ENCODE results near the gene C6orf141.

GRCh38 chr6:49523901-49524300 lies 26.6 kb upstream of the C6orf141 start:
- TF ChIP-seq CTCF (conservative IDR thresholded peaks at IDR 0.05; ENCODE audit: low read depth in 2 of 2) (no peak), POLR2AphosphoS5 (IDR thresholded peaks at IDR 0.05; ENCODE audit: low read depth) (no peak), JUNB (IDR thresholded peaks at IDR 0.05; ENCODE audit: unreplicated experiment) (no peak), EZH2 (IDR thresholded peaks at IDR 0.05; ENCODE audit: low read depth, unreplicated experiment) (no peak)
- TF ChIP-seq, protein P1, sequence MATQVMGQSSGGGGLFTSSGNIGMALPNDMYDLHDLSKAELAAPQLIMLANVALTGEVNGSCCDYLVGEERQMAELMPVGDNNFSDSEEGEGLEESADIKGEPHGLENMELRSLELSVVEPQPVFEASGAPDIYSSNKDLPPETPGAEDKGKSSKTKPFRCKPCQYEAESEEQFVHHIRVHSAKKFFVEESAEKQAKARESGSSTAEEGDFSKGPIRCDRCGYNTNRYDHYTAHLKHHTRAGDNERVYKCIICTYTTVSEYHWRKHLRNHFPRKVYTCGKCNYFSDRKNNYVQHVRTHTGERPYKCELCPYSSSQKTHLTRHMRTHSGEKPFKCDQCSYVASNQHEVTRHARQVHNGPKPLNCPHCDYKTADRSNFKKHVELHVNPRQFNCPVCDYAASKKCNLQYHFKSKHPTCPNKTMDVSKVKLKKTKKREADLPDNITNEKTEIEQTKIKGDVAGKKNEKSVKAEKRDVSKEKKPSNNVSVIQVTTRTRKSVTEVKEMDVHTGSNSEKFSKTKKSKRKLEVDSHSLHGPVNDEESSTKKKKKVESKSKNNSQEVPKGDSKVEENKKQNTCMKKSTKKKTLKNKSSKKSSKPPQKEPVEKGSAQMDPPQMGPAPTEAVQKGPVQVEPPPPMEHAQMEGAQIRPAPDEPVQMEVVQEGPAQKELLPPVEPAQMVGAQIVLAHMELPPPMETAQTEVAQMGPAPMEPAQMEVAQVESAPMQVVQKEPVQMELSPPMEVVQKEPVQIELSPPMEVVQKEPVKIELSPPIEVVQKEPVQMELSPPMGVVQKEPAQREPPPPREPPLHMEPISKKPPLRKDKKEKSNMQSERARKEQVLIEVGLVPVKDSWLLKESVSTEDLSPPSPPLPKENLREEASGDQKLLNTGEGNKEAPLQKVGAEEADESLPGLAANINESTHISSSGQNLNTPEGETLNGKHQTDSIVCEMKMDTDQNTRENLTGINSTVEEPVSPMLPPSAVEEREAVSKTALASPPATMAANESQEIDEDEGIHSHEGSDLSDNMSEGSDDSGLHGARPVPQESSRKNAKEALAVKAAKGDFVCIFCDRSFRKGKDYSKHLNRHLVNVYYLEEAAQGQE (IDR thresholded peaks at IDR 0.05; ENCODE audit: unreplicated experiment), result no peak

Measured in GM23338 (cell line).